ENCODE results near the gene SLC4A1. TPM values are rescaled to one million over a fixed set of nuclear protein-coding genes. Genes with fewer than 3 reads are reported as not detected.

The SLC4A1 gene
- total RNA-seq, 1 donor from 2014 or later, result not detected

GRCh38 chr17:44284024-44284400, 16.1 kb upstream of the SLC4A1 start:
- H3K36me3 Mint-ChIP-seq (ENCODE audit: unreplicated experiment), result no peaks in the 10 kb centered on the region
- peaks cover 4% of the 10 kb centered on the region for H3K9me3 Mint-ChIP-seq (ENCODE audit: unreplicated experiment)
- TF ChIP-seq, protein P1, sequence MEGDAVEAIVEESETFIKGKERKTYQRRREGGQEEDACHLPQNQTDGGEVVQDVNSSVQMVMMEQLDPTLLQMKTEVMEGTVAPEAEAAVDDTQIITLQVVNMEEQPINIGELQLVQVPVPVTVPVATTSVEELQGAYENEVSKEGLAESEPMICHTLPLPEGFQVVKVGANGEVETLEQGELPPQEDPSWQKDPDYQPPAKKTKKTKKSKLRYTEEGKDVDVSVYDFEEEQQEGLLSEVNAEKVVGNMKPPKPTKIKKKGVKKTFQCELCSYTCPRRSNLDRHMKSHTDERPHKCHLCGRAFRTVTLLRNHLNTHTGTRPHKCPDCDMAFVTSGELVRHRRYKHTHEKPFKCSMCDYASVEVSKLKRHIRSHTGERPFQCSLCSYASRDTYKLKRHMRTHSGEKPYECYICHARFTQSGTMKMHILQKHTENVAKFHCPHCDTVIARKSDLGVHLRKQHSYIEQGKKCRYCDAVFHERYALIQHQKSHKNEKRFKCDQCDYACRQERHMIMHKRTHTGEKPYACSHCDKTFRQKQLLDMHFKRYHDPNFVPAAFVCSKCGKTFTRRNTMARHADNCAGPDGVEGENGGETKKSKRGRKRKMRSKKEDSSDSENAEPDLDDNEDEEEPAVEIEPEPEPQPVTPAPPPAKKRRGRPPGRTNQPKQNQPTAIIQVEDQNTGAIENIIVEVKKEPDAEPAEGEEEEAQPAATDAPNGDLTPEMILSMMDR (IDR thresholded peaks at IDR 0.05; ENCODE audit: partially characterized antibody, unreplicated experiment), result no peak
- peaks cover 7% of the 10 kb centered on the region for H3K27me3 Mint-ChIP-seq (ENCODE audit: unreplicated experiment)
- H3K27ac Mint-ChIP-seq (ENCODE audit: unreplicated experiment), result no peak overlapping the region
- DNase-seq, result no peak
- no peaks in the 10 kb centered on the region for H3K4me1 Mint-ChIP-seq (ENCODE audit: low read depth, unreplicated experiment)
- no peak overlapping the region for H3K4me3 Mint-ChIP-seq (ENCODE audit: unreplicated experiment)

- peaks cover 7% of the 10 kb centered on the region for H3K27me3 Mint-ChIP-seq (ENCODE audit: unreplicated experiment)
- peaks cover 4% of the 10 kb centered on the region for H3K9me3 Mint-ChIP-seq (ENCODE audit: unreplicated experiment)
- no peak overlapping the region for H3K27ac Mint-ChIP-seq (ENCODE audit: unreplicated experiment)
- DNase-seq, result no peak
- no peaks in the 10 kb centered on the region for H3K36me3 Mint-ChIP-seq (ENCODE audit: unreplicated experiment)
- no peak overlapping the region for H3K4me3 Mint-ChIP-seq (ENCODE audit: unreplicated experiment)
- H3K4me1 Mint-ChIP-seq (ENCODE audit: low read depth, unreplicated experiment), result no peaks in the 10 kb centered on the region
- TF ChIP-seq, protein P1 (IDR thresholded peaks at IDR 0.05; ENCODE audit: partially characterized antibody, unreplicated experiment), result no peak
Observed at GRCh38 chr17:44283344-44284023, 15.5 kb upstream of the SLC4A1 start.

DNA sequence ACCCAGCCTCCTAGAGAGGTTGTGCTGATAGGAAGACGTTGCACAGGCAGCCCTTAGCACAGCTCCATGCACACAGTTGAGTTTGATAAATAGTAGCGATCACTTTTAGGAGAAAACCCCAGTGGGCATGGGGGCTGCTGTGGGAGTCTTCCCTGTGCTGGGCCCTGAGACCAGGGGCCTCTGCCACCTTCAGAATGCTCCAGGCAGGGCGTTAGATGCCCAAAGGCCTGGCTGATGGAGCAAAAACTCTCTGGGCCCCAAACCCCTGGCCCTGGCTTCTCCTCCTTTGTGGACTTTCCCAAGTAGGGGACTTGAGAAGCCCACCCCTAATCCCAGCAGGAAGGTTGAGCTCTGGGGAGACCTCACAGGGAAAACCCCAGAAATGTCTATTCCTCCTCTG, 14.3 kb upstream of the SLC4A1 start:
- Mint-ChIP-seq H3K36me3 (ENCODE audit: unreplicated experiment) (no peaks in the 10 kb centered on the region), H3K27me3 (ENCODE audit: unreplicated experiment) (no peaks in the 10 kb centered on the region), H3K4me1 (ENCODE audit: low read depth, unreplicated experiment) (no peaks in the 10 kb centered on the region), H3K27ac (ENCODE audit: unreplicated experiment) (no peak overlapping the region), H3K9me3 (ENCODE audit: unreplicated experiment) (peaks cover 4% of the 10 kb centered on the region), H3K4me3 (ENCODE audit: unreplicated experiment) (no peak overlapping the region)
- TF ChIP-seq, protein P1 (IDR thresholded peaks at IDR 0.05; ENCODE audit: partially characterized antibody, unreplicated experiment), result no peak
- no peak for DNase-seq

DNA sequence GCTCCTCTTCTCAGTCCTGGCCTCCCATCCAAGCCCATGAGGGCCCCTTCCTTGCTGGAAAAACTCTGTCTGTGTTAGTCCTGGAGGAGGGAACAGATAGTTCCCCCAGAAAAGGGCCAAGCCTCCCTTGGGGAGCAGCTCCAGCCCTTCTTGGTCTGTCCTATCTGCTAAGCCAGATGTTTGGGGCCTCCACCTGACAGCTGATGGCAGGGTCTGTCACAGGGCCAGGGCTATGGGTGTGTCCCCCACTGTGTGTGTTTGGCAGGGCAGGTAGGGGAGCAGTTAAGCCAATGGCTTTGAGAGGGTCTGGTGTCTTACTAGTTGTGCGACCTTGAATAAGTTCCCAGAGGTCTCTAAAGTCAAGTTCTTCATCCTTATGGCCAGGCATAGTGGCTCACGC, 13.6 kb upstream of the SLC4A1 start:
- no peaks in the 10 kb centered on the region for H3K4me1 Mint-ChIP-seq (ENCODE audit: low read depth, unreplicated experiment)
- TF ChIP-seq, protein P1 (IDR thresholded peaks at IDR 0.05; ENCODE audit: partially characterized antibody, unreplicated experiment), result no peak
- no peaks in the 10 kb centered on the region for H3K27me3 Mint-ChIP-seq (ENCODE audit: unreplicated experiment)
- H3K9me3 Mint-ChIP-seq (ENCODE audit: unreplicated experiment), result peaks cover 4% of the 10 kb centered on the region
- no peak overlapping the region for H3K27ac Mint-ChIP-seq (ENCODE audit: unreplicated experiment)
- H3K4me3 Mint-ChIP-seq (ENCODE audit: unreplicated experiment), result no peak overlapping the region
- no peak for DNase-seq
- H3K36me3 Mint-ChIP-seq (ENCODE audit: unreplicated experiment), result no peaks in the 10 kb centered on the region

GRCh38 chr17:44280392-44280937, 12.5 kb upstream of the SLC4A1 start:
- Mint-ChIP-seq H3K4me3 (ENCODE audit: unreplicated experiment) (no peak overlapping the region), H3K27ac (ENCODE audit: unreplicated experiment) (peak overlapping the region; percentile 52), H3K27me3 (ENCODE audit: unreplicated experiment) (no peaks in the 10 kb centered on the region), H3K9me3 (ENCODE audit: unreplicated experiment) (peaks cover 4% of the 10 kb centered on the region), H3K4me1 (ENCODE audit: low read depth, unreplicated experiment) (no peaks in the 10 kb centered on the region), H3K36me3 (ENCODE audit: unreplicated experiment) (no peaks in the 10 kb centered on the region)
- TF ChIP-seq, protein P1 (IDR thresholded peaks at IDR 0.05; ENCODE audit: partially characterized antibody, unreplicated experiment), result no peak
- no peak for DNase-seq
